Activated CD4-positive, alpha-beta memory T cell treated with anti-CD3 and anti-CD28 coated beads, Interleukin-2, amount 10 ng/mL, durations not matched to agents 7 days and 5 days (primary cell): ENCODE results near the gene FURIN. TPM values are rescaled to one million over a fixed set of nuclear protein-coding genes. Genes with fewer than 3 reads are reported as not detected.
A peak's percentile ranks its signal among the peaks of the same experiment; 100 is the strongest.

Experiments
- CTCF ChIA-PET: fragments of 350-600 bp; sonication (Branson Sonifier 250); formaldehyde crosslinking; loops from one replicate; lab custom pipeline; 2021; ENCODE audit warnings: antibody characterized with exemption, inconsistent platforms; lab: Charles Lee
- POLR2A ChIA-PET: fragments of 350-600 bp; sonication (Branson Sonifier 250); formaldehyde crosslinking; loops from one replicate; lab custom pipeline; 2021; ENCODE audit warnings: antibody characterized with exemption; lab: Charles Lee
- DNase-seq: peaks from one replicate; pipeline ENCODE4 v3.0.0-alpha.2; 2020
- H3K27ac Mint-ChIP-seq: one replicate; pipeline ENCODE4 v1.8.0; 2021; ENCODE audit warnings: mild to moderate bottlenecking, mixed read lengths
- H3K27me3 Mint-ChIP-seq: one replicate; pipeline ENCODE4 v1.8.0; 2021; ENCODE audit warnings: mixed read lengths
- H3K36me3 Mint-ChIP-seq: one replicate; pipeline ENCODE4 v1.8.0; 2021; ENCODE audit warnings: low read depth, mixed read lengths
- H3K4me1 Mint-ChIP-seq: one replicate; pipeline ENCODE4 v1.8.0; 2021; ENCODE audit warnings: mixed read lengths
- H3K4me3 Mint-ChIP-seq: one replicate; pipeline ENCODE4 v1.8.0; 2021; ENCODE audit warnings: mild to moderate bottlenecking, mixed read lengths
- H3K9me3 Mint-ChIP-seq: one replicate; pipeline ENCODE4 v1.8.0; 2021; ENCODE audit warnings: mixed read lengths
- total RNA-seq, 2 experiments: library from RNA; stranded (reverse); gene quantifications; one replicate each; pipeline ENCODE4 v1.2.3, GENCODE V29; 2021

FURIN gene
- total RNA-seq, 2 experiments from 2014 or later: 550 to 553 TPM

GRCh38 chr15:90862964-90863778 lies 5.2 kb upstream of the FURIN start:
- ChIA-PET POLR2A (interaction anchor here (0.9 to 1.3 kb wide), 4 partner anchors 10 to 146 kb away, joined by 3 to 6 read pairs (median 4); partner anchors contain the start of gene BLM), CTCF (interaction anchor here (0.8 to 1.5 kb wide), 3 partner anchors 11 to 23 kb away, joined by 3 to 6 read pairs (median 3); no protein-coding TSS in a partner anchor)
- H3K36me3 Mint-ChIP-seq: no peaks in the 10 kb centered on the region
- H3K27me3 Mint-ChIP-seq: no peaks in the 10 kb centered on the region
- no peak overlapping the region for H3K4me3 Mint-ChIP-seq
- no peak overlapping the region for H3K27ac Mint-ChIP-seq
- H3K4me1 Mint-ChIP-seq: peaks cover 61% of the 10 kb centered on the region
- H3K9me3 Mint-ChIP-seq: no peaks in the 10 kb centered on the region
- DNase-seq: no peak

GRCh38 chr15:90863987-90864386 lies 4.4 kb upstream of the FURIN start:
- POLR2A ChIA-PET: interaction anchor here (0.9 to 1.3 kb wide), 3 partner anchors 8 to 147 kb away, joined by 3 to 4 read pairs (median 3); partner anchors contain the start of gene BLM
- H3K4me3 Mint-ChIP-seq: no peak overlapping the region
- peaks cover 65% of the 10 kb centered on the region for H3K4me1 Mint-ChIP-seq
- DNase-seq: no peak
- H3K9me3 Mint-ChIP-seq: no peaks in the 10 kb centered on the region
- CTCF ChIA-PET: interaction anchor here (0.7 to 1.5 kb wide), 3 partner anchors 11 to 47 kb away, joined by 3 to 6 read pairs (median 3); no protein-coding TSS in a partner anchor
- no peaks in the 10 kb centered on the region for H3K36me3 Mint-ChIP-seq
- no peaks in the 10 kb centered on the region for H3K27me3 Mint-ChIP-seq
- H3K27ac Mint-ChIP-seq: no peak overlapping the region

GRCh38 chr15:90864507-90864906 lies 3.9 kb upstream of the FURIN start:
- no peaks in the 10 kb centered on the region for H3K27me3 Mint-ChIP-seq
- CTCF ChIA-PET: interaction anchor here (0.7 to 1.5 kb wide), 3 partner anchors 12 to 48 kb away, joined by 3 to 6 read pairs (median 3); no protein-coding TSS in a partner anchor
- POLR2A ChIA-PET: interaction anchor here (0.9 to 1.0 kb wide), 2 partner anchors 8 to 9 kb away, joined by 3 read pairs; no protein-coding TSS in a partner anchor
- H3K9me3 Mint-ChIP-seq: no peaks in the 10 kb centered on the region
- DNase-seq: no peak
- no peaks in the 10 kb centered on the region for H3K36me3 Mint-ChIP-seq
- peaks cover 66% of the 10 kb centered on the region for H3K4me1 Mint-ChIP-seq
- no peak overlapping the region for H3K4me3 Mint-ChIP-seq
- no peak overlapping the region for H3K27ac Mint-ChIP-seq

- H3K4me3 Mint-ChIP-seq: no peak overlapping the region
- H3K4me1 Mint-ChIP-seq: peaks cover 70% of the 10 kb centered on the region
- no peaks in the 10 kb centered on the region for H3K9me3 Mint-ChIP-seq
These were observed 2.7 kb upstream of the FURIN start for GRCh38 chr15:90865702-90866101.

GRCh38 chr15:90866161-90866715 lies 2.1 kb upstream of the FURIN start:
- CTCF ChIA-PET: no interaction called here
- Mint-ChIP-seq H3K9me3 (no peaks in the 10 kb centered on the region), H3K4me3 (no peak overlapping the region), H3K4me1 (peaks cover 68% of the 10 kb centered on the region), H3K36me3 (peaks cover 11% of the 10 kb centered on the region), H3K27me3 (no peaks in the 10 kb centered on the region), H3K27ac (no peak overlapping the region)
- POLR2A ChIA-PET: interaction anchor here (5.7 to 5.9 kb wide), 2 partner anchors 7 to 13 kb away, joined by 50 to 93 read pairs; no protein-coding TSS in a partner anchor
- no peak for DNase-seq

More at GRCh38 chr15:90865702-90866101, 2.7 kb upstream of the FURIN start:
- ChIA-PET CTCF (no interaction called here), POLR2A (no interaction called here)
- no peak for DNase-seq
- peaks cover 8% of the 10 kb centered on the region for H3K36me3 Mint-ChIP-seq
- no peaks in the 10 kb centered on the region for H3K27me3 Mint-ChIP-seq
- no peak overlapping the region for H3K27ac Mint-ChIP-seq

GRCh38 chr15:90866800-90867199 lies 1.6 kb upstream of the FURIN start:
- POLR2A ChIA-PET: interaction anchor here (2.3 to 5.9 kb wide), 3 partner anchors 7 to 28 kb away, joined by 10 to 93 read pairs (median 50); no protein-coding TSS in a partner anchor
- Mint-ChIP-seq H3K4me1 (peaks cover 65% of the 10 kb centered on the region), H3K4me3 (no peak overlapping the region), H3K27me3 (no peaks in the 10 kb centered on the region), H3K36me3 (peaks cover 11% of the 10 kb centered on the region), H3K27ac (no peak overlapping the region), H3K9me3 (no peaks in the 10 kb centered on the region)
- CTCF ChIA-PET: no interaction called here
- DNase-seq: no peak

- ChIA-PET CTCF (interaction anchor here (1.3 kb wide), 1 partner anchor 16 kb away, joined by 5 read pairs; no protein-coding TSS in a partner anchor), POLR2A (interaction anchor here (1.6 to 5.9 kb wide), 9 partner anchors 10 to 151 kb away, joined by 4 to 93 read pairs (median 23); partner anchors contain the start of gene BLM)
- Mint-ChIP-seq H3K27ac (peak overlapping the region; percentile 91), H3K4me3 (peak overlapping the region; percentile 85), H3K36me3 (peaks cover 32% of the 10 kb centered on the region), H3K27me3 (no peaks in the 10 kb centered on the region), H3K4me1 (peaks cover 55% of the 10 kb centered on the region), H3K9me3 (no peaks in the 10 kb centered on the region)
- DNase-seq: no peak
These were observed 753 bp downstream of the FURIN start for GRCh38 chr15:90869140-90869541.

- Mint-ChIP-seq H3K36me3 (peaks cover 38% of the 10 kb centered on the region), H3K4me1 (peaks cover 59% of the 10 kb centered on the region), H3K27me3 (no peaks in the 10 kb centered on the region), H3K27ac (peak overlapping the region; percentile 91), H3K4me3 (peak overlapping the region; percentile 85), H3K9me3 (no peaks in the 10 kb centered on the region)
- POLR2A ChIA-PET: interaction anchor here (0.9 to 5.9 kb wide), 14 partner anchors 10 to 192 kb away, joined by 3 to 93 read pairs (median 20); partner anchors contain the start of genes BLM and HDDC3
- CTCF ChIA-PET: interaction anchor here (1.0 to 2.3 kb wide), 5 partner anchors 16 to 62 kb away, joined by 5 to 14 read pairs (median 6); partner anchors contain the start of gene HDDC3
- DNase-seq: peak; percentile 63
These were observed 1.4 kb downstream of the FURIN start for GRCh38 chr15:90869601-90870353.

- Mint-ChIP-seq H3K36me3 (peaks cover 46% of the 10 kb centered on the region), H3K4me3 (peak overlapping the region; percentile 85), H3K27ac (peak overlapping the region; percentile 91), H3K4me1 (peaks cover 66% of the 10 kb centered on the region), H3K27me3 (no peaks in the 10 kb centered on the region), H3K9me3 (no peaks in the 10 kb centered on the region)
- no peak for DNase-seq
- CTCF ChIA-PET: interaction anchor here (1.0 to 2.3 kb wide), 7 partner anchors 15 to 63 kb away, joined by 3 to 14 read pairs (median 5); partner anchors contain the start of gene HDDC3
- POLR2A ChIA-PET: interaction anchor here (0.6 to 5.9 kb wide), 24 partner anchors 11 to 641 kb away, joined by 3 to 93 read pairs (median 6); partner anchors contain the start of genes BLM, FES, HDDC3 and UNC45A
These were observed 2.2 kb downstream of the FURIN start for GRCh38 chr15:90870354-90871138.

GRCh38 chr15:90871139-90871715 lies 2.8 kb downstream of the FURIN start:
- Mint-ChIP-seq H3K4me3 (peak overlapping the region; percentile 85), H3K27ac (peak overlapping the region; percentile 91), H3K9me3 (no peaks in the 10 kb centered on the region), H3K27me3 (no peaks in the 10 kb centered on the region), H3K4me1 (peaks cover 70% of the 10 kb centered on the region), H3K36me3 (peaks cover 53% of the 10 kb centered on the region)
- peak; percentile 38 for DNase-seq
- POLR2A ChIA-PET: interaction anchor here (0.8 to 5.9 kb wide), 27 partner anchors 12 to 641 kb away, joined by 3 to 93 read pairs (median 6); partner anchors contain the start of genes BLM, FES, HDDC3 and MAN2A2
- CTCF ChIA-PET: interaction anchor here (1.0 to 2.3 kb wide), 7 partner anchors 15 to 63 kb away, joined by 3 to 14 read pairs (median 5); partner anchors contain the start of gene HDDC3
